PC-9 (cell line): Measurements from ENCODE around the gene TTLL5. TPM values are rescaled to one million over a fixed set of nuclear protein-coding genes. Genes with fewer than 3 reads are reported as not detected.

ENCODE experiments used
- BruUV-seq: library from RNA; stranded (reverse); fragments of 400-500 nt; replicated peaks from 2 replicates; lab custom pipeline; 2021; lab: Mats Ljungman, UMichigan
- CTCF ChIA-PET: fragments of 300-600 bp; sonication (Branson Sonifier 250); formaldehyde crosslinking; loops from one replicate; lab custom pipeline; 2022; ENCODE audit warnings: antibody characterized with exemption; lab: Charles Lee
- POLR2A ChIA-PET: fragments of 300-600 bp; sonication (Branson Sonifier 250); formaldehyde crosslinking; loops from one replicate; lab custom pipeline; 2022; ENCODE audit warnings: antibody characterized with exemption; ENCODE audit not compliant: unreplicated experiment; lab: Charles Lee
- DNase-seq, 2 experiments: peaks; one replicate each; pipeline versions ENCODE4 v3.0.0 to v3.0.0-alpha.2; 2015 to 2022; ENCODE audit warnings: mixed read lengths in 1 of 2
- H2AFZ ChIP-seq: fragments of 200-600 bp; sonication (generic); 2 replicates; pipeline ENCODE4 v1.8.1; 2017; ENCODE audit warnings: antibody characterized with exemption
- H3F3A ChIP-seq: fragments of 200-600 bp; sonication (generic); 2 replicates; pipeline ENCODE4 v1.8.1; 2017; ENCODE audit warnings: antibody characterized with exemption, mild to moderate bottlenecking, low read depth; ENCODE audit not compliant: insufficient read depth
- H3K27ac ChIP-seq: fragments of 200-600 bp; sonication (generic); 2 replicates; pipeline ENCODE4 v1.6.1; 2016; ENCODE audit warnings: mixed run types
- H3K27me3 ChIP-seq: fragments of 200-600 bp; sonication (generic); 2 replicates; pipeline ENCODE4 v1.6.1; 2016; ENCODE audit warnings: low read depth, mixed run types; ENCODE audit not compliant: insufficient read depth
- H3K36me3 ChIP-seq: fragments of 200-600 bp; sonication (generic); 2 replicates; pipeline ENCODE4 v1.6.1; 2016; ENCODE audit warnings: low read depth, mixed run types
- H3K4me1 ChIP-seq: fragments of 200-600 bp; sonication (generic); replicated peaks from 2 replicates; pipeline ENCODE4 v1.6.1; 2016; ENCODE audit warnings: mixed run types; ENCODE audit not compliant: insufficient read depth
- H3K4me2 ChIP-seq: fragments of 200-600 bp; sonication (generic); 2 replicates; pipeline ENCODE4 v1.6.1; 2017; ENCODE audit warnings: mixed run types
- H3K4me3 ChIP-seq: fragments of 200-600 bp; sonication (generic); 2 replicates; pipeline ENCODE4 v1.6.1; 2016; ENCODE audit warnings: mixed run types
- H3K79me2 ChIP-seq: fragments of 200-600 bp; sonication (generic); 2 replicates; pipeline ENCODE4 v1.6.1; 2017; ENCODE audit warnings: low read depth, mixed run types
- H3K9me2 ChIP-seq: fragments of 200-600 bp; sonication (generic); 2 replicates; pipeline ENCODE4 v1.8.1; 2017; ENCODE audit warnings: mild to moderate bottlenecking; ENCODE audit not compliant: insufficient read depth
- H3K9me3 ChIP-seq: fragments of 200-600 bp; sonication (generic); 2 replicates; pipeline ENCODE4 v1.8.1; 2016; ENCODE audit warnings: low read depth; ENCODE audit not compliant: insufficient read depth
- H4K20me1 ChIP-seq: fragments of 200-600 bp; sonication (generic); 2 replicates; pipeline ENCODE4 v1.8.1; 2017; ENCODE audit not compliant: insufficient read depth
- EZH2 ChIP-seq: fragments of 200-600 bp; sonication (generic); IDR thresholded peaks from 2 replicates; pipeline ENCODE4 v1.8.0; 2017; ENCODE audit warnings: antibody characterized with exemption, low read depth
- intact Hi-C: fragments of 100-400 bp; cut with micrococcal nuclease; formaldehyde crosslinking; loops from one replicate; pipeline ENCODE4 v1.10.0; 2022; ENCODE audit not compliant: unreplicated experiment
- total RNA-seq: library from RNA; stranded (reverse); gene quantifications from 2 replicates; pipeline ENCODE4 v1.2.3, GENCODE V29; 2021
- TF ChIP-seq, protein P1 (sequence below): fragments of 200-600 bp; sonication (generic); conservative IDR thresholded peaks from 2 replicates; pipeline ENCODE4 v1.6.1; 2017; ENCODE audit warnings: mixed run types, antibody characterized with exemption, mild to moderate bottlenecking, moderate library complexity

The TTLL5 gene
- total RNA-seq, 1 experiment from 2014 or later, result 75.3 TPM

DNA sequence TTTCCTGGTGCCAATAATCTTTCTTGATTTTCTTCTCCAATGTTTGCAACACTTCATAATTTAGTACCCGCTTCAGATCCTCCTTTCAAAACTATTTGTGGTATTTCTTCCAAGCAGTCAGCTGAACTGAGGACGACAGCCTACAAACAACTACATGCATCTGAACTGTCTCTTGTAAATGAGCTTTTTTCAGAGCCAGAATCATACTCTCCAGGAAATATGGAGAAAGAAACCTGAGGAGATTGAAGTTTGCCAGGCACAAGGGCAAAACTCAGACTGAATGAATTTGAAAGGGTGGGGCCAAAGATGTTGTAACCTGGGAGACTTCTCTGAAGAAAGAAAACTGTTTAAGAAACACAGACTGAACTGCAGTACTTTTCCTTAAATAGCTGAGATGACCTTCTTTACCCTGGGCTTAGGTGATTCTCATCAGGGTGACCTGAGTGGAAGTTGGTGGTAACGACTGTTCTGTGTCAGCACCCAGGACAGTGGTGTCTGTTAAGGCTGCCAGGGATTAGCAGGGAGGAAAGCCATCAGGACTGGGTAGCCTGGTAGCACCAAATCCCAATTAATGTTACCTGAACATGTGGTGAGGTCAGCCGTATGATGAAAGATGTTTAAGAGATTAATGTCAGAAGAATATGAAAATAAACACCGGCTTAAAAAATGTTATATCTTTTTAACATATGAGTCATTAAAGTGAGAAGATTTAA is 225.7 kb downstream of the TTLL5 start:
- Histone ChIP-seq H4K20me1 (no peaks in the 10 kb centered on the region), H3K9me3 (no peaks in the 10 kb centered on the region), H3K4me1 (peaks cover 31% of the 10 kb centered on the region), H3F3A (peaks cover 20% of the 10 kb centered on the region; the same call in 1 of the 2 replicates), H2AFZ (no peak overlapping the region), H3K79me2 (no peaks in the 10 kb centered on the region), H3K4me3 (no peak overlapping the region), H3K36me3 (no peaks in the 10 kb centered on the region), H3K9me2 (no peaks in the 10 kb centered on the region), H3K27me3 (no peaks in the 10 kb centered on the region), H3K4me2 (peak overlapping the region; percentile 4; the same call in 1 of the 2 replicates), H3K27ac (peak overlapping the region; percentile 24)
- ChIA-PET CTCF (interaction anchor here (0.6 to 1.6 kb wide), 5 partner anchors 13 to 96 kb away, joined by 3 to 15 read pairs (median 5); no protein-coding TSS in a partner anchor), POLR2A (interaction anchor here (0.6 to 0.7 kb wide), 2 partner anchors 41 to 884 kb away, joined by 3 to 6 read pairs; partner anchors contain the start of gene EIF2B2)
- DNase-seq, result peak; percentile 20 to 54
- intact Hi-C loops, result loop anchor here (2.0 kb wide), 1 partner anchor 22 kb away; no protein-coding TSS in a partner anchor
- no peak for TF ChIP-seq EZH2
- TF ChIP-seq, protein P1, sequence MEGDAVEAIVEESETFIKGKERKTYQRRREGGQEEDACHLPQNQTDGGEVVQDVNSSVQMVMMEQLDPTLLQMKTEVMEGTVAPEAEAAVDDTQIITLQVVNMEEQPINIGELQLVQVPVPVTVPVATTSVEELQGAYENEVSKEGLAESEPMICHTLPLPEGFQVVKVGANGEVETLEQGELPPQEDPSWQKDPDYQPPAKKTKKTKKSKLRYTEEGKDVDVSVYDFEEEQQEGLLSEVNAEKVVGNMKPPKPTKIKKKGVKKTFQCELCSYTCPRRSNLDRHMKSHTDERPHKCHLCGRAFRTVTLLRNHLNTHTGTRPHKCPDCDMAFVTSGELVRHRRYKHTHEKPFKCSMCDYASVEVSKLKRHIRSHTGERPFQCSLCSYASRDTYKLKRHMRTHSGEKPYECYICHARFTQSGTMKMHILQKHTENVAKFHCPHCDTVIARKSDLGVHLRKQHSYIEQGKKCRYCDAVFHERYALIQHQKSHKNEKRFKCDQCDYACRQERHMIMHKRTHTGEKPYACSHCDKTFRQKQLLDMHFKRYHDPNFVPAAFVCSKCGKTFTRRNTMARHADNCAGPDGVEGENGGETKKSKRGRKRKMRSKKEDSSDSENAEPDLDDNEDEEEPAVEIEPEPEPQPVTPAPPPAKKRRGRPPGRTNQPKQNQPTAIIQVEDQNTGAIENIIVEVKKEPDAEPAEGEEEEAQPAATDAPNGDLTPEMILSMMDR, result no peak
- BruUV-seq, result no TSS peak

DNA sequence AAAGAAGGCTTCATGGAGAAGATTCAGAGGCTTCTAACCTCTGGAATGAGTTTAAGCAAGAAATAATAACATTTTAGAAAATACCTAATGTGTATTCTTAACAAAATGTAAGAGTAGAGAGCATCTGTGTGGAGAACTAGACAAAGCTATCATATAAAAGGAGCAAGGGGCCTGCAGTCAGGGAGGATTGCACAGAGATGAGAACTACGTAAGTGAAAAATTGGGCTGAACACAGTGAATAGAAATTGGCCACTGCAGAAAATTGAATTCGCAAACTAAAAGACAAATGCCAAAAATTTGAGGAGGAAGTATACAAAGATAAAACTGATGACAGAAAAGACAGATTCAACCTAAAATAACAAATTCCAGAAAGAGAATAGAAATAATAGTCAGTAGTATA is 227.9 kb downstream of the TTLL5 start:
- POLR2A ChIA-PET, result no interaction called here
- no peak overlapping the region for H3K4me2 ChIP-seq
- H3F3A ChIP-seq, result peaks cover 19% of the 10 kb centered on the region; the same call in 1 of the 2 replicates
- H3K27me3 ChIP-seq, result no peaks in the 10 kb centered on the region
- H3K4me1 ChIP-seq, result peaks cover 27% of the 10 kb centered on the region
- H4K20me1 ChIP-seq, result no peaks in the 10 kb centered on the region
- H3K9me3 ChIP-seq, result no peaks in the 10 kb centered on the region
- no peak overlapping the region for H3K27ac ChIP-seq
- no TSS peak for BruUV-seq
- H2AFZ ChIP-seq, result no peak overlapping the region
- CTCF ChIA-PET, result no interaction called here
- no peak overlapping the region for H3K4me3 ChIP-seq
- intact Hi-C loops, result no loop called here
- H3K9me2 ChIP-seq, result no peaks in the 10 kb centered on the region
- no peaks in the 10 kb centered on the region for H3K36me3 ChIP-seq
- no peak for DNase-seq
- H3K79me2 ChIP-seq, result no peaks in the 10 kb centered on the region
- TF ChIP-seq EZH2, result no peak
- TF ChIP-seq, protein P1, result no peak

DNA sequence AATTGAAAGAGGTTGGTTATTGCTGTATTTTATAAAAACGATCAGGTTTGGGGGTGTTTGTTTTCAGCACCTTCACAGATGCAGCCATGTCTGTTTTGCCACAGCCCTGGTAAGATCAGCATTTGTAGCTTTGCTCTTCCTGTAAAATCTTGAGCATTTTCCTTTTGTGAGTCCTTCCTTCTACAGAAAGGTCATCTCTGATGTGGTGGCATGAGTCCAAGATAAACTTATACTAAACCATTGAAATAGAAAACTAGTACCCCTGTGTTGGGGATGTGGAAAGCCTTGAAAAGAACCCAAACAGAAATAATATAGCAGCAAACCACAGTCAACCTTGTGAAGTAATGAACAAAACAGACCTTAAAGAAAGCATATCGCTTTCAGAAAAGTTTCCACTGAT is 235.3 kb downstream of the TTLL5 start:
- H3F3A ChIP-seq, result no peaks in the 10 kb centered on the region
- H3K27me3 ChIP-seq, result no peaks in the 10 kb centered on the region
- H3K9me2 ChIP-seq, result no peaks in the 10 kb centered on the region
- H3K27ac ChIP-seq, result no peak overlapping the region
- H3K36me3 ChIP-seq, result no peaks in the 10 kb centered on the region
- H3K79me2 ChIP-seq, result no peaks in the 10 kb centered on the region
- H4K20me1 ChIP-seq, result peaks cover 3% of the 10 kb centered on the region; the same call in 1 of the 2 replicates
- no peak for TF ChIP-seq EZH2
- TF ChIP-seq, protein P1, result no peak
- H3K9me3 ChIP-seq, result no peaks in the 10 kb centered on the region
- ChIA-PET CTCF (interaction anchor here (2.4 kb wide), 1 partner anchor 10 kb away, joined by 8 read pairs; no protein-coding TSS in a partner anchor), POLR2A (interaction anchor here (0.7 kb wide), 1 partner anchor 14 kb away, joined by 6 read pairs; no protein-coding TSS in a partner anchor)
- no peak for DNase-seq
- no peak overlapping the region for H3K4me2 ChIP-seq
- BruUV-seq, result no TSS peak
- no peak overlapping the region for H2AFZ ChIP-seq
- intact Hi-C loops, result no loop called here
- peaks cover 13% of the 10 kb centered on the region for H3K4me1 ChIP-seq
- H3K4me3 ChIP-seq, result no peak overlapping the region
